Measurements from ENCODE around the gene FAAP100. TPM values are rescaled to one million over a fixed set of nuclear protein-coding genes. Genes with fewer than 3 reads are reported as not detected.

The FAAP100 gene
- total RNA-seq, 4 donors from 2014 or later, result 26.2 to 90.5 (median 37.4) TPM

DNA sequence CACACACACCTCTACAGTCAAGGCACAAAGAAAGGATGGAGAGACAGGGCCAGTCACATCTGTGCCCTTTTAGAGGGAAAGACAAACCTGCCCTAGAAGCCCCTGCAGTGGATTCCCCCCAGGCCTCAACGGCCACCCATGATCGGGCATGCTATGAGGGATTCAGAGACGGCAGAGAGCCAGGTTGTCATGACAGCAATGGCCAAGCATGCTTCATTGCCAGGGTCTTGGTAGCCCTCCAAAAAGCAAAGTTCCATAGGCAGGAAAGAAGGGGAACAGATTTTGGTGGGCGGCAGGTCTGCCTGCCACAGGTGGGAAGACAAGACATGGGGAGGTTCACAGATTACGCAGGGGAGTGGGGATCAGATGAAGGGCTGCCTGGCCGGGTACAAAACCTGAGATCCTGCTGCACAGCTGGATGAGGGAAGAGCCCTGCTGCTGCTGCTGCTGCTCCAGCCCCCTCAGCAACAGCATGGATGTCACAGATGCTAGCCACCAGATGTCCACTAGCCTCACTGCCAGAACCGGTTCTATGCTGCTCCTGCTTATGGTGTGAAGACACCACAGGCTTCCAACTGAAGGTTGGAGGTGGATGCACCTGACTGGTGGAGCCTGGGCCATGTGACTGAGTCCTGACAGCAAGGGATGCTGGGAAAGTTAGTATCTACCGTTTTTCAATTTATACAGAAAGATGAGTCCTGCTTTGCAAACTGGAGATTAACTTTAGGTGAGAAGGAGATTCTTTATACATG lies 57.4 kb downstream of the FAAP100 start:
- Histone ChIP-seq H3K9me3 (no peaks in the 10 kb centered on the region), H3K27ac (no peak overlapping the region), H3K27me3 (no peaks in the 10 kb centered on the region), H3K36me3 (no peaks in the 10 kb centered on the region), H3K4me3 (no peak overlapping the region), H3K4me1 (peaks cover 0 to 11% (median 1%) of the 10 kb centered on the region in 4 donors)
- 53% methylated on average over 8 of the region's 8 CpGs; no CpG with 5 or more reads in 1 of the 2 donors for WGBS, 2 donors (ENCODE audit: low coverage in 1 of 2)
- TF ChIP-seq POLR2AphosphoS5 (IDR thresholded peaks at IDR 0.05) (no peak), CTCF (IDR thresholded peaks at IDR 0.05) (no peak), POLR2A (IDR thresholded peaks at IDR 0.05) (no peak), EP300 (IDR thresholded peaks at IDR 0.05; ENCODE audit: low read depth) (no peak)
- intact Hi-C loops (cut with DNase I; ENCODE audit: low total_unique reads) (no loop called here), in situ Hi-C loops (cut with MboI; ENCODE audit: low pct_ligation_motif_present in 1 of 4, low pct_unique_long_range_greater_than_20kb in 1 of 4, low sequenced_read_pairs in 3 of 4) (loop anchor here in 3 of 4 donors (25.0 kb wide), 3 partner anchors 108 to 233 kb away; partner anchors contain the start of genes BAHCC1 (in 1 of the 3) and SLC38A10 (in 1 of the 3))
- DNase-seq, result no peak

GRCh38 chr17:81493198-81494038 lies 58.7 kb downstream of the FAAP100 start:
- Histone ChIP-seq H3K4me3 (no peak overlapping the region), H3K36me3 (no peaks in the 10 kb centered on the region), H3K27ac (no peak overlapping the region), H3K27me3 (no peaks in the 10 kb centered on the region), H3K9me3 (no peaks in the 10 kb centered on the region), H3K4me1 (peaks cover 1 to 19% (median 7%) of the 10 kb centered on the region in 4 donors)
- intact Hi-C loops (cut with DNase I; ENCODE audit: low total_unique reads), result no loop called here
- TF ChIP-seq EP300 (IDR thresholded peaks at IDR 0.05; ENCODE audit: low read depth), result no peak
- whole genome bisulfite sequencing, 2 donors (ENCODE audit: low coverage in 1 of 2), result 86% methylated on average over 16 of the region's 16 CpGs; no CpG with 5 or more reads in 1 of the 2 donors
- DNase-seq, result no peak
- in situ Hi-C loops (cut with MboI; ENCODE audit: low pct_ligation_motif_present in 1 of 4, low pct_unique_long_range_greater_than_20kb in 1 of 4, low sequenced_read_pairs in 3 of 4), result loop anchor here in 3 of 4 donors (25.0 kb wide), 3 partner anchors 106 to 231 kb away; partner anchors contain the start of genes BAHCC1 (in 1 of the 3) and SLC38A10 (in 1 of the 3)

GRCh38 chr17:81492706-81493105 lies 59.4 kb downstream of the FAAP100 start:
- no peak overlapping the region for H3K27ac ChIP-seq
- no peaks in the 10 kb centered on the region for H3K27me3 ChIP-seq
- H3K36me3 ChIP-seq, result no peaks in the 10 kb centered on the region
- whole genome bisulfite sequencing, 2 donors (ENCODE audit: low coverage in 1 of 2), result 75 to 81% methylated on average over 6 to 9 of the region's 9 CpGs
- no peaks in the 10 kb centered on the region for H3K9me3 ChIP-seq
- TF ChIP-seq EP300 (IDR thresholded peaks at IDR 0.05; ENCODE audit: low read depth) (no peak), POLR2AphosphoS5 (IDR thresholded peaks at IDR 0.05) (no peak), POLR2A (IDR thresholded peaks at IDR 0.05) (no peak), CTCF (IDR thresholded peaks at IDR 0.05) (no peak)
- peaks cover 6 to 22% (median 11%) of the 10 kb centered on the region in 4 donors for H3K4me1 ChIP-seq
- intact Hi-C loops (cut with DNase I; ENCODE audit: low total_unique reads), result no loop called here
- no peak for DNase-seq
- in situ Hi-C loops (cut with MboI; ENCODE audit: low pct_ligation_motif_present in 1 of 4, low pct_unique_long_range_greater_than_20kb in 1 of 4, low sequenced_read_pairs in 3 of 4), result loop anchor here in 3 of 4 donors (25.0 kb wide), 3 partner anchors 105 to 230 kb away; partner anchors contain the start of genes BAHCC1 (in 1 of the 3) and SLC38A10 (in 1 of the 3)
- H3K4me3 ChIP-seq, result no peak overlapping the region

- Histone ChIP-seq H3K4me3 (no peak overlapping the region), H3K27ac (no peak overlapping the region), H3K9me3 (no peaks in the 10 kb centered on the region), H3K36me3 (no peaks in the 10 kb centered on the region), H3K4me1 (peaks cover 6 to 27% (median 14%) of the 10 kb centered on the region in 4 donors), H3K27me3 (no peaks in the 10 kb centered on the region)
- WGBS, 2 donors (ENCODE audit: low coverage in 1 of 2), result 53 to 61% methylated on average over 2 to 18 of the region's 18 CpGs
- in situ Hi-C loops (cut with MboI; ENCODE audit: low pct_ligation_motif_present in 1 of 4, low pct_unique_long_range_greater_than_20kb in 1 of 4, low sequenced_read_pairs in 3 of 4), result loop anchor here in 3 of 4 donors (25.0 kb wide), 3 partner anchors 105 to 230 kb away; partner anchors contain the start of genes BAHCC1 (in 1 of the 3) and SLC38A10 (in 1 of the 3)
- intact Hi-C loops (cut with DNase I; ENCODE audit: low total_unique reads), result no loop called here
- no peak for DNase-seq
- TF ChIP-seq EP300 (IDR thresholded peaks at IDR 0.05; ENCODE audit: low read depth), result no peak
- TF ChIP-seq CTCF (IDR thresholded peaks at IDR 0.05), result no peak
- no peak for TF ChIP-seq POLR2A (IDR thresholded peaks at IDR 0.05)
- TF ChIP-seq POLR2AphosphoS5 (IDR thresholded peaks at IDR 0.05), result no peak
Observed at GRCh38 chr17:81492202-81492601, 60.0 kb downstream of the FAAP100 start.
